Activated T-cell treated with anti-CD3 and anti-CD28 coated beads for 1 hour (primary cell): ENCODE results near the gene RNMT.
"Not testable (repeated sequence)": the region's sequence is repeated elsewhere in the genome, so short reads cannot be mapped to it uniquely, and the experiment has no call there.

ENCODE experiments used
- DNase-seq: peaks from one replicate; pipeline ENCODE4 v3.0.0-alpha.2; 2020; ENCODE audit warnings: low read depth

RNMT gene

DNA sequence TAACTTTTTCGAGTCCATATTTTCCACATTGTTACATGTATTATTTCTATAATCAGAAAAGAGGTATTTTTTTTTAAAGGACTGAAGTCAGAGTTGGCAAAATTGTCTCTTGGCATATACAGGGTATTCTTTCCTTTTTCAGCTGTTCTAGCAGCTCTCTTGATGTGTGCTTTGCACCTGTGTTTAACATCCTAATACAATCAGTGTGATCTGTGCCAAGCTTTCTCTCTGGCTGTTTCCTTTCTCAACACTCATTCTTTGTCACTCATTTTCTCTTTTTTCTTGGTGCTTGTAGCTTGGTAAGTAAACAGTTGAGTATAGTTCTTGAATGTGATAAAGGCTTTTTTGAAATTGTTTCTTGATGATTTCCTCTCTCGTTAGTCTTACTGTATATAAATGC, 9.2 kb downstream of the RNMT start:
- no peak for DNase-seq

DNA sequence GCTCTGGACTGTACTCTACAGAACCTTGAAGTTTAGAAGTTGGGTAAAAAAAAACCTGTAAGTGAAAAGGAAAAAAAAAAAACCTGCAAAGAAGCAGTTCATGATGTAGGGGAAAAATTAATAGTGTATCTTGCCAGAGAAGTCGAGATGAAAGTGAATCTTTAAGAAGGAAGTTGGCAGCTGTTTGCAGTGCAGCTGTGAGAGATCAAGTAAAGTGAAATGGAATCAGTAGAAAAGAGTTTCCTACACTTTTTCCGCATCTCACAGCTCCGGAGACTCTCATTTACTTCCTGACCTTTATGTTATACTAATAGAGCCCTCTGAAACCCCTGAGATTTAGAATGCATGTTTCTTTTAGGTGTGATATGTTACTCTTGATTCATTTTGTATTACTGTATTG, 19.2 kb downstream of the RNMT start:
- no peak for DNase-seq

DNA sequence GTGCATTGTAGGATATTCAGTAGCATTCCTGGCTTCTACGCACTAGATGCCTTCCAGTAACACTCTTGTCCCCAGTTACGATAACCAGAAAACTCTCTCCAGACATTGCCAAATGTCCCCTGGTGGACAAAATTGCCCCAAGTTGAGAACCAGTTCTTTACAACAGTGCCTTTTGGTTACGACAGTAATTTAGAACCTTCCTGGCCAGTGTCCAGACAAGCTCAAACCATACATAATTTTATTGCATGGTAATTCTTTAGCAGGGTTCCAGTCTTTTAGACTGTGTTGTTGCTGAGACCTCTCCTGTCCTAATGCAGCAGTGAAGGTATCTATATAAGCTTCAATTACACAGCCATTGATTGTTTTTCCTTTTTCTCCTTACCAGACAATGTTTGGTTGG, 20.2 kb downstream of the RNMT start:
- DNase-seq = no peak

DNA sequence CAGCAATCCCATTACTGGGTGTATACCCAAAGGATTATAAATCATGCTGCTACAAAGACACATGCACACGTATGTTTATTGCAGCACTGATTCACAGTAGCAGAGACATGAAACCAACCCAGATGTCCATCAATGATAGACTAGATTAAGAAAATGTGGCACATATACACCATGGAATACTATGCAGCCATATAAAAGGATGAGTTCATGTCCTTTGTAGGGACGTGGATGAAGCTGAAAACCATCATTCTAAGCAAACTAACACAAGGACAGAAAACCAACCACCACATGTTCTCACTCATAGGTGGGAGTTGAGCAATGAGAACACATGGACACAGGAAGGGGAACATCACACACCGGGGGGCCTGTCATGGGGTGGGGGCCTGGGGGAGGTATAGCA, 25.1 kb downstream of the RNMT start:
- DNase-seq = not testable (repeated sequence)

DNA sequence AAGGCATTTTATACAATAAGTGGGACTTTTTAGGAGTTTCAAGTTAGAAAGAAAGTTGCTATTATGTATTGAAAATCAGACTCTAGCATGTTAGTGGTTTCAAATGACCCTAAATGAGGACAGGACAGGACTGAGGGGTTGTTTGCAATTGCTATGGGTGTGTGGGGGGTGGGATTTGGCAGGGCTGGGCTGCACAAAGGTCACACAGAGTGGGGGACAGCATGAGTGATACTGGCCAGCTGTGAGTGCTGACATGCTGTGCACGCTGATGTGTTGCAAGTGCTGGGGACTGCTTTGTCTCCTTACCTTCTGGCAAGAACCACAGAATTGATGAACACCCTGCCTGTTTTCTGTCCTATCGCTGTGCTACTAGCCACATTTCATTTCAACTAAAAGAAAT, 29.8 kb downstream of the RNMT start:
- DNase-seq = no peak

DNA sequence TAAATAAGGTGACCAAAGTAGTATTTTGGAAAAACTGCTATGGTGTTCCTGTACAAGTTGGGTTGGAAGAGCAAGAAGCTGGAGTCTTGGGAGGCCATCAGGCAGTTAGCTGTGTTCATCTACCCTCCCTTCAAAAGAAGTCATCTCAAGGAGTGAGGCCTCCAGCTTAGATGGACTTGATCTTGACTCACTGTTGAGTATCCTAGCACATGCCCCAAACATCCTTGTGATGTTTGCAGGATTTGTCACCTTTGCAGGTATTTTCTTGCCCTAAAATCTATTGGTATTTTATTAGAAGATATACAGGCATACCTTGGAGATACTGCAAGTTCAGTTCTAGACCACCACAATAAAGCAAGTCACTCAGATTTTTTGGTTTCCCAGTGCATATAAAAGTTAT, 30.2 kb downstream of the RNMT start:
- no peak for DNase-seq

DNA sequence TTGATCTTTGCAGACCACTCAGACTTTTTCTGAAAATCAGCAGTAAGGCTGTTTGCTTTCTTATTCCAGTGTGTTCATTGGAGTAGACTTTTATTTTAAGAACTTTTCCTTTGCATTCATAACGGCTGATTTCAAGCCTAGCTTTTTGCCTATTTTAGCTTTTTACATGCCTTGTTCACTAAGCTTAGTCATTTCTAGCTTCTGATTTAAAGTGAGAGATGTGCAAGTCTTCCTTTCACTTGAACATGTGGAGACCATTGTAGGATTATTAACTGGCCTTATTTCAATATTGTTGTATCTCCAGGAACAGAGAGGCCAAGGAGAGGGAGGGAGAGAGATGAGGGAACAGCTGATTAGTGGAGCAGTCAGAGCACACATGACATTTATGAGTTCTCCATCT, 32.1 kb downstream of the RNMT start:
- DNase-seq = no peak

DNA sequence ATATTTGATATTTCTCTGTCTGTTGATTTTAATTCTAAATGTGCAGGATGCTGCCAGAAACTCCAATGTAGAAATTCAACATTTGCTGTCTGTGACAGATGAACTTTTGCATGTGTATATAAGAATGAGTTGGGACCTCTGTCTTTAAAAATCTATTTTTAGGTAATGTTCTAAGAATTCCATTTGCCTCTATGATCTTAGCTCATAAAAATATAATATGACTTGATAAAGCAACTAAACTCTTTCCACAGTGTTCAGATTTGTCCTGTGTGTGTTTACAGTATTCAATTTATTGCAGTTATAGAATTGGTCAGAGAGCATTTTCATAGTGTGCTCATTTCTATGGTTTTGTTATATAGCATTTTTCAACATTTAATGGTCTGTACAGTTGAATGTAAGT, 33.6 kb downstream of the RNMT start:
- no peak for DNase-seq

DNA sequence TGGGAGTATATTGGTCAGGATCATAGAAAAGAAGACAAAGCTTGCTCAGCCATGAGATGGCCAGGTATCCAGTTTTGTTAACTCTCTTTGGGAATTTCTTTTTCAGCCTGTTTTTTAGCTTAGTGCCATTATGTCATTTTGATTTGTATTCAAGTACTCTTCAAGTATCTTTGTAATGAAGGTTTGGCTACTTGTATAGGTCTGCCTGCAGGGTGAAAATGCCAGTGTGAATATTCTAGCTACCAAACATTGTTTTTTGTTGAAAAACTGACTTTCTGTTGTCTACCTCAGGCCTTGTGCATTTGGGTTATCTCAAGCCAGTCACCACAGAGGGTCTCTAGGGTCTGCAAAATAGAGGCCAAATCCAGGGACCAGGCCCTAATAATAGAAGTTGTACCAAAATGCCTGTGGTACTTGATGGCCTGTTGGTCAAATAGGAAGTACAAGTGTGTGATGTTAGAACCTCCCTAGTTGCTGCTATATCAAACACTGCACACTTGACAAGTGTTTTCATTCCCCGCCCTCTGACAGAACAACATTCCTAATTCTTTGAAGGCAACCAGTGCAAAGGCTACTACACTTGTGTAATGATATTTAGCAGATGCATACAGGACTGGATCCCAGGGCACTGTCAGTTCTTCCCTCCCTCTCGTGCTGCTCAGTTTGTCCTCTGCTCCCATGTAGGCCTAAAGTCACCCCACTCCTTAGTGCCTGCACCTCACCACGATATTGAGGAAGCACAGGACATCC, 36.4 kb downstream of the RNMT start:
- no peak for DNase-seq

DNA sequence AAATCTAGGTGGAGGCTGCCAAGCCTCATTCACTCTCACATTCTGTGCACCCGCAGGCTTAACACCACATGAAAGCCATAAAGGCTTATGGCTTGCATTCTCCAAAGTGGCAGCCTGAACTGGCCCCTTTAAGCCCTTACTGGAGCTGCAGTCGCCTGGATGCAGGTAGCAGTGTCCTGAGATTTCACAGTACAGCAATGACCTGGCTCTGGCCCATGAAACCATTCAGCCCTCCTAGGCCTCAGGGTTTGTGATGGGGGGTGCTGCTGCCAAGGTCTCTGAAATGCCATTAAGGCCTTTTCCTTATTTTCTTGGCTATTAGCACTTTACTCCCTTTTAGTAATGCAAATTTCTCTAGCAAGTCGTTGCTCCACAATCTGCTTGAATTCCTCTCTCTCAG, 48.6 kb downstream of the RNMT start:
- DNase-seq = no peak

DNA sequence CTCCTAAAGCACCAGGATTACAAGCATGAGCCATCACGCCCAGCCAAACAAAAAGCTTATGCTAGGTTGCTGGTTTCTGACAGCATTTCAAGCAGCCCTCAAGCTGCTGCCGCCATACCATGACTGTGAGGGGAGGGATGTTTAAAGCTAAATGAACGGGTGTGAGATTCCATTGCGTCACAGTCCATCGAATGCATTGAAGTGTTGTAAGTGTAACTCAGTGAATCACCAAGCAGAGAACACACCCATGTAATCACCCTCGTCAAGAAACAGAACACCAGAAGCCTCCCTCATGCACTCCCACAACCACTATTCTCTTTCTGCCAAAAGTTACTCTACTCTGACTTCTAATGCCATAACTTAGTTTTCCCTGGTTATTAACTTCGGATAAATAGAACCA, 64.7 kb downstream of the RNMT start:
- DNase-seq = no peak

DNA sequence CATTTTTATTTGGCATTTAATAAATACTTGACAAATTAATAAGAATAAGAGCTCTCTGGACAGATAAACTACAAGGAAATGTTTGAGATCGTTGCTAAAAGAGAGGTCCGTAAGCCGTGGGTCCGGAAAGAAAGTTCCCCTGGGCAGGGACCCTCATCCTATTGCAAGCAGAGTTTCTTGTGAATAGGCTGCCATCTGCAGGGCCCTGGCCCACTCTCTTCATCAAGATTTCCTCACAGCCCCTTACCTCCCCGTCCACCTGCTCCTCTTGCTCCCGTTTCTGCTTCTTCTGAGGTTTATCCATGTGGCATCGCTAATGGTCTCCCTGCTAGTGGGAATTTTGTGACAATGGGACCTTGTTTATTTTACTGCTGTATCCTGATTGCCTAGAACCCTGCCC, 67.3 kb downstream of the RNMT start:
- no peak for DNase-seq

DNA sequence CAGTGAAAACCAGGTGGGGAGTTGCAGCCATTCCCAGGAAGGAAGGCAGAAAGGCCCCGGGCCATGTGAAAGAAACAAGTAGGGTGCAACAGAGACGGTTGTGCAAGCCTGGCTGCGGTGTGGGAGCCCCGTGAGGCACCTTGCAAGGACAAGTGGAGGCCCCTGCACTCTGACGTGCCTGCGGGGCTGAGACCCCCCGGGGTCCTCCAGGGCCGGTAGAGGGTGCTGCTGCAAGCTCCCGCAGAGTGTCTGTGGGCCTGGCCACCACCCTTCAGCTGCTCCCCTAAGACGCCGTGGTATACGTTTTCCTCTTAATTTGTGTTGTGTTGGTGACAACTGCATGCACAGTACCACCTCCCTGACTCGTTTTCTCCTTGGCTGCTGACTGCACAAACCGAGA, 70.0 kb downstream of the RNMT start:
- DNase-seq = no peak

DNA sequence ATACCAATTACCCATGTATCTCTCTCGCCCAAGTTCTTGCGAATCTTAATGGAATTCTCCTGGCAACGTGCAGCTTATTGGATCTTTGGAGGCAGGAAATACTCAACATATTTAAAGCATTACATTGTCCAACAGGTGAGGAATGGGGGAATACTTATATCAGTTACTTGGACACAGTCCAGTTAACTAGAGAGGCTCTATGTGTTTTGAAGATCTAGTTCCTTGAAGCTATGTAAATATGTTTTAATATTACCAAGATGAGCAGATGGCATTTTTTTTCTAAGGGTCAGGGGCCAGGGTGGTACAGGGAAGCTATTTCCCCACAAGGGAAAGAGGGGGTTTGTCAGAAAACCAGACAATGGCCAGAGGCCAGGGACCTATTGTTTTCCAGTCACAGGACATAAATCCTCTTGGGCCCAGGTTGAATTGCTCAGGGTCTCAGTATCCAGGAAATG, 70.7 kb downstream of the RNMT start:
- DNase-seq = no peak

DNA sequence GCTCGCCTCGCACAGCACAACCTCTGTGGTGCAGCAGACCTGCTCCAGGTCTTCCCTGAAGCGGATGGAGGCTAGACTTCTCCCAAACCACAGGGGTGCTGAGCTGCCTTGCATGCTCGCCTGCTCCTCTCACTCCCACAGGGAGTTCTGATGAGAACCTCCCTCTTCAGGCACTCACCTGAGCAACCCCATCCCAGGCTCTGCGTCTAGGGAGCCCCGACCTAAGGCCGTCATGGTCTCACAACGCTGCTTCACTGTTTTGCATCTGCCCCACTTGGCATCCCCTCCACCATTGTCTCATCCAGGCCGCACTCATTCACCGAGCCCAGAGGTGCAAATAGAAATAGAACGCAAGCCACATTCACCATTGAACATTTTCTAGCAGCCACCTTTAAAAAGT, 72.9 kb downstream of the RNMT start:
- DNase-seq = no peak

DNA sequence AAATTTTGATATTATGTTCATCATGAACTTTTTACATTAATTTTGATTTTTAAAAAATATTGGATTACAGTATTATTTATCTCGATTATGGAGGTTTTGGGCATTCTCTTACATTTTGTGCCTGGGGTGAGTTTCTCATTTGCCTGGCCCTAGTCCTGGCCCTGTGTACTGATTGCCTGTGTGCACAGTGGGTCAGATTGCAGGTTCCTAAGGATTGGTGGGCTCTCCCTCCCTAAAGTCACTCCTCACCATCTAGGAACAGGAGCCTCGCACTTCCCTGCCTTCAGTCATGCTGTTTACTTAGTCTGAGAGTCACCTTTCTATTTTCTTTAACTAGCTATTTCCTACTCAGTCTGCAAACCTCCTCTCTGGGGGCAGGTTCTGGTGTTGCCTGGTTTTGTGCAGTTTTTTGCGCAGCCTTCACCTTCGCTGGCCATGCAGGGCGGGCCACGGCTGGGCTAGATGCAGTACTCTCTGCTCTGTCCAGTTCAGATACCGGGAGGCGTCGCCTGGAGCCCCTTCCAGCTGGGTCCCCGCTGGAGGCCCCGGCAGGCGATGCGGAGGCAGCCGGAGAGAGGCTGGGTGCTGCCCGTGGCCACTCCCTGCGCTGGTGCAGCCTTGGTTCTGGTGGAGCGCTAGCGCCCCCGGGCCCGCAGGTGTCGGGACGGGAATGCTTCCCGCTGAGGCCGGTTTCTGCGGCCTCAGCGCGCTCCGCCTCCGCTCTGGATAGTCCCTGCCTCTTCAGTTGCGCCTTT, 74.2 kb downstream of the RNMT start:
- peak; percentile 28 for DNase-seq

DNA sequence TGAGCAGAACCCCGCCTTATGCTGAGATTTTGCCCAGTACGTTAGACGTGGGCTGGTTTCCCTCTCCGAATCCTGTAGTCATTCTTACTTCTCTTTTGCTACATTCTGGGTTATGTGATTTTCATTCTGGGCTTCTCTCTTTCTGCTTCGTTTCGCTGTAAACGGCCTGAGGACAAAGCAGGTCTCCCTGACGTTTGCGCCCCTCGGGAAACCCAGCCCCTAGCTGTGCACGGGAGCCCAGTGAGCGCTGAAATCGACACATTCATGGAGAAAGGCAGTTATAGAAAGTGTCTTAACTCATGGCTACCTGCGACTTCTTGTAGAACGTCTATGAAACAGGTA, 74.8 kb downstream of the RNMT start:
- no peak for DNase-seq

DNA sequence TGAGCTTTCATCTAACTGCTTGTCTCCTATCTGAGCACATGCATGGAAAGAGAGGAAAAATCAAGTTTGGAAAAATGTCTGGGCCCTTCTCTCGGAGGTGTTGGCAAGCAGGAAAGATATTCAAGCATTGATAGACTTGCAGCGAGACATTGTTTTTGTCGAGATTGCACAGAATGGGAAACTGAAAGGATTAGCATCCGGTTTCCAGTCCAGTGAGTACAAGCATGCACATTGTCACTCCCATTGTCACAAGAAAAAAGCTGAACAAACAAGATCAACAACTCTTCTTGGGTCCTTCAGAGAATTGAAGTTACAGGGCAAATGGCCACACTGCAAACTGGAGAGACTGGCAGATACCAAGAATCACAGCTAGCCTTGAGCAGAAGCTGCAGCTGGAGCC, 77.8 kb downstream of the RNMT start:
- no peak for DNase-seq

DNA sequence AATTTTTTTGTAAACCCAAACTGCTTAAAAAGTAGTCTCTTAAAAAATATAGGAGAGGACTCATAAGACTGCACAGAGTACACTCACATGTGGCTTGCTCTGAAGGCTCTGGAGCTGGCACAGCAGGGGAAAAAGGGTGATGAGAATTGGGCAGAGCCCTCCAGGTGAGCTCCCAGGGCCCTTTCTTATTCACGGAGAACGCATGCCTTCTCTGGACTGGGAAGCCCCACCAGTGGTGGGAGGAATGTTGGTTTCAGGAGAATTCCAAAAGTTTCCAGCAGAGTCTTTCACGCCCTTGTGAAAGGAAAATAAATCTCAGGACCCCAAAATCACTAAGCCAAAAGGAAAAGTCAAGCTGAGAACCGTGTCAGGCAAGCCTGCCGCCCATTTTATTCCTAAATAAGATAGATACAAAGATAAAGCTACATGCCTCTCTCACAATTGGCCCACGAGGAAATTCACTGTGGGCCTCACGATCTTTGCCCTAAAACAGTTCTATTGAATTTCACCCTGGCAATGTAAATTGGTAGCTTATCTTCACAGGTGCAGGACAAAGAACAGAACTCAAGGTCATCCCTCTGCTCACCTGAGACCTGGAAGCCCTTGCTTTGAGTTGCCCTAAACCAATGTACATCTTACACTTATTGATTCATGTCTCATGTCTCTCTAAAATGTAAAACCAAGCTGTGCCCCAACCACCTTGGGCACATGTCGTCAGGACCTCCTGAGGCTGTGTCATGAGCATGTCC, 82.0 kb downstream of the RNMT start:
- no peak for DNase-seq

DNA sequence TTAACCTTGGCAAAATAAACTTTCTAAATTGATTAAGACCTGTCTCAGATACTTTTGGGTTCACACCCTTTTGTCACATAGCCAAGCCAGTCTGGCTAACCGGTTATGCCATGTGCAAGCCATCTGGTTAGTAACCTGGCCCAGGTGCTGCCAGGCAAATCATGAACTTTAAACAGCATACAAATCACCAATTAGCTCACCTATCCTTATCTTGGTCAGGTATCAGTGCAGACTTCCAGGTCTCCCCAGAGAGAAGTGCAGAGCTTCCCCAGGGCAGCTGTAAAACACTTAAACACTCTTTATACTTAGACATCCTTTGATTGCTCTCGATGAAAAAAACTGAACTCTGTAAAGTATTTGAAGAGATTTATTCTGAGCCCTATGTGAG, 82.6 kb downstream of the RNMT start:
- no peak for DNase-seq

DNA sequence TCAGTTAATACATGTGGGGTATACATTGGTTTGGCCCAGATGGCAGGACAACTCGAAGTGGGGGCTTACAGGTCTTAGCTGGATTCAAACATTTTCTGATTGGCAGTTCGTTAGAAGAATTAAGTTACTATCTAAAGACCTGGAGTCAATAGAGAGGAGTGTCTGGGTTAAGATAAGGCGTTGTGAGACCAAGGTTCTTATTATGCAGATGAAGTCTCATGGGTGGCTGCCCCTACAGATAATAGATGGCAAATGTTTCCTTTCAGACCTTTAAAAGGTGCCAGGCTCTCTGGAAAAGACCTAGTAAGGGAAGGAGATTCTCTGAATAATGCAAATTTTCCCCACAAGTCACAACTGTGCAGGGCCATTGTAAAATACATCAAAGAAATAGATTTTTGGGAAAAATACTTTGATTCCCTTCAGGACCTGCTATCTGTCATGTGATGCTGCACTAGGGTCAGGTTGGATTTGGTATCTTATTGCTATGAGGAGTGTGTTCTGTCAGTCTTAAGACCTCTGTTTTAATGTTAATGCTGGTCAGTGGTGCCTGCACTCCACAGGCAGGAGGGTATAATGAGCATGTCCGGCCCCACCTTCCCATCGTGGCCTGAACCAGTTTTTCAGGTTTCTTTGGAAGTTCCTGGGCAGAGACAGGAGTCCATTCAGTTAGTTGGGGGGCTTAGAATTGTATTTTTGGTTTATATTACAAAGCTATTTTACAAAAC, 83.2 kb downstream of the RNMT start:
- no peak for DNase-seq

DNA sequence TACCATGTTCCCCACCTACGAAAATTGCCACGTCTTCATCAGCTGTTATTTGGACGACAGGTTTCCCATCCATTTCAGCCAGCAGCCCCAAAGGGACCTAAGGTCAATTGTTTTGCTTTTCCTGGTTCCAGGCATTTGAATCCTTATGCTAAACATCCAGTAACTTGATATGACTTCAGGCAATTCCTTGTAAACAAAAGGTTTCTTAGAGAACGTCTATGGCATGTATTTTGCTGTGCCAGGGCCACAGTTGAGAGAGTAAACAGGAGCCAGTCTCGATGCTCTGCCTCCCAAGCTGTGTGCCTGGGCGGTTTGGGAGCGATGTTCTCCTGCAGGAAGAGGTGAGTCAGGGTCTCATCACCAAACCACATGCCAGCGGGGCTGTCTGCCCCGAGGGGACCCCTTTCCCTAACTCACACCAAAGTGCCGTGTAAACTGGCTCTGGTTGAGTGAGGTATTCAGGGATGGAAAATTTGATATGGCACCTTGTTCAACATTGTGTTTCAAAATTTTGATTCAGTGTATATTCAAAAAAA, 84.5 kb downstream of the RNMT start:
- DNase-seq = no peak
